WTC11 (cell line): ENCODE results near the gene QRFPR.

Source experiments
- TF ChIP-seq, protein P1 (sequence below): fragments of 200-600 bp; IDR thresholded peaks from 2 replicates; pipeline ENCODE4 v1.8.0; 2022; ENCODE audit warnings: antibody characterized with exemption
- TF ChIP-seq, protein P2 (sequence below): sonication (generic); formaldehyde crosslinking; IDR thresholded peaks from 2 replicates; pipeline ENCODE4 v1.8.1; 2023; ENCODE audit warnings: mild to moderate bottlenecking, missing genetic modification reagents, moderate library complexity

DNA sequence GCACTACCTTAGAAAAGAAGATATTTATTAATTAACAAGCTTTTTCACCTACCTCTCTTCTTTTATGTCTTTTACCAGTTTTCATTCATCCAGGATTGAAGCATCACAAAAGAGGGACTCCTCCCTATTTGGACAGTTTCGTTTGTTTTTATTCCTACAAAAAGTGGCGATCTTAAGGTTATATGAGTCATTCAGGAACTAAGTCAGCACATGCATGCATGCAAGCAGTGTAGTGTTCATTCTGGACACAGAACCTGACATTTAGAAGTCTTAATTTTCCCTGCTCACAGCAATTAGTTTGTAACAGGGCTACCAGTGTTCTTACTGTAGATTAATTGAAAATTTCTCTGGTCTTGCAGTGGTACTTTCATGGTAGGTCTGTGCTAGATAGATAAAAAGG, 47.9 kb upstream of the QRFPR start:
- TF ChIP-seq, protein P1, sequence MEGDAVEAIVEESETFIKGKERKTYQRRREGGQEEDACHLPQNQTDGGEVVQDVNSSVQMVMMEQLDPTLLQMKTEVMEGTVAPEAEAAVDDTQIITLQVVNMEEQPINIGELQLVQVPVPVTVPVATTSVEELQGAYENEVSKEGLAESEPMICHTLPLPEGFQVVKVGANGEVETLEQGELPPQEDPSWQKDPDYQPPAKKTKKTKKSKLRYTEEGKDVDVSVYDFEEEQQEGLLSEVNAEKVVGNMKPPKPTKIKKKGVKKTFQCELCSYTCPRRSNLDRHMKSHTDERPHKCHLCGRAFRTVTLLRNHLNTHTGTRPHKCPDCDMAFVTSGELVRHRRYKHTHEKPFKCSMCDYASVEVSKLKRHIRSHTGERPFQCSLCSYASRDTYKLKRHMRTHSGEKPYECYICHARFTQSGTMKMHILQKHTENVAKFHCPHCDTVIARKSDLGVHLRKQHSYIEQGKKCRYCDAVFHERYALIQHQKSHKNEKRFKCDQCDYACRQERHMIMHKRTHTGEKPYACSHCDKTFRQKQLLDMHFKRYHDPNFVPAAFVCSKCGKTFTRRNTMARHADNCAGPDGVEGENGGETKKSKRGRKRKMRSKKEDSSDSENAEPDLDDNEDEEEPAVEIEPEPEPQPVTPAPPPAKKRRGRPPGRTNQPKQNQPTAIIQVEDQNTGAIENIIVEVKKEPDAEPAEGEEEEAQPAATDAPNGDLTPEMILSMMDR, result no peak
- TF ChIP-seq, protein P2, sequence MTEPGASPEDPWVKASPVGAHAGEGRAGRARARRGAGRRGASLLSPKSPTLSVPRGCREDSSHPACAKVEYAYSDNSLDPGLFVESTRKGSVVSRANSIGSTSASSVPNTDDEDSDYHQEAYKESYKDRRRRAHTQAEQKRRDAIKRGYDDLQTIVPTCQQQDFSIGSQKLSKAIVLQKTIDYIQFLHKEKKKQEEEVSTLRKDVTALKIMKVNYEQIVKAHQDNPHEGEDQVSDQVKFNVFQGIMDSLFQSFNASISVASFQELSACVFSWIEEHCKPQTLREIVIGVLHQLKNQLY (CRISPR knock-in tag), result no peak
